Coronary artery (tissue), 2 donors: ENCODE measurements around the gene KIR2DL1.
"Not testable (repeated sequence)": the region's sequence is repeated elsewhere in the genome, so short reads cannot be mapped to it uniquely, and the experiment has no call there.

Source experiments
- DNase-seq: peaks from one replicate; pipeline ENCODE4 v3.0.0-alpha.2; 2017; ENCODE audit warnings: low spot score
- H3K27ac ChIP-seq, 2 donors: fragments of 200-600 bp; sonication (generic); one replicate each; pipeline ENCODE4 v1.5.1; 2016 to 2019
- H3K4me3 ChIP-seq: fragments of 200-600 bp; sonication (generic); 2 replicates; pipeline ENCODE4 v1.5.1; 2016; ENCODE audit warnings: mild to moderate bottlenecking, moderate library complexity
- TF ChIP-seq, protein P1 (sequence below): fragments of 200-600 bp; sonication (generic); IDR thresholded peaks from one replicate; pipeline ENCODE4 v1.5.1; 2019; ENCODE audit warnings: antibody characterized with exemption

The KIR2DL1 gene

GRCh38 chr19:54769646-54770045 lies at the start of gene KIR2DL1:
KIR2DL1 (plus strand) TSS chr19:54769793; CDS start chr19:54769851, 58 bp downstream.
- H3K4me3 ChIP-seq, H3K27ac ChIP-seq: not testable (repeated sequence)

GRCh38 chr19:54724142-54724541 lies 45.5 kb upstream of the KIR2DL1 start, which contains the start of gene KIR3DL3:
KIR3DL3 (plus strand) TSS chr19:54724442; CDS start chr19:54724497, 55 bp downstream.
- no peak within 1 kb of the TSS for H3K4me3 ChIP-seq
- no peak within 1 kb of the TSS for H3K27ac ChIP-seq
- TF ChIP-seq, protein P1, sequence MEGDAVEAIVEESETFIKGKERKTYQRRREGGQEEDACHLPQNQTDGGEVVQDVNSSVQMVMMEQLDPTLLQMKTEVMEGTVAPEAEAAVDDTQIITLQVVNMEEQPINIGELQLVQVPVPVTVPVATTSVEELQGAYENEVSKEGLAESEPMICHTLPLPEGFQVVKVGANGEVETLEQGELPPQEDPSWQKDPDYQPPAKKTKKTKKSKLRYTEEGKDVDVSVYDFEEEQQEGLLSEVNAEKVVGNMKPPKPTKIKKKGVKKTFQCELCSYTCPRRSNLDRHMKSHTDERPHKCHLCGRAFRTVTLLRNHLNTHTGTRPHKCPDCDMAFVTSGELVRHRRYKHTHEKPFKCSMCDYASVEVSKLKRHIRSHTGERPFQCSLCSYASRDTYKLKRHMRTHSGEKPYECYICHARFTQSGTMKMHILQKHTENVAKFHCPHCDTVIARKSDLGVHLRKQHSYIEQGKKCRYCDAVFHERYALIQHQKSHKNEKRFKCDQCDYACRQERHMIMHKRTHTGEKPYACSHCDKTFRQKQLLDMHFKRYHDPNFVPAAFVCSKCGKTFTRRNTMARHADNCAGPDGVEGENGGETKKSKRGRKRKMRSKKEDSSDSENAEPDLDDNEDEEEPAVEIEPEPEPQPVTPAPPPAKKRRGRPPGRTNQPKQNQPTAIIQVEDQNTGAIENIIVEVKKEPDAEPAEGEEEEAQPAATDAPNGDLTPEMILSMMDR: no peak

More at GRCh38 chr19:54769646-54770045, at the start of gene KIR2DL1:
- DNase-seq: not testable (repeated sequence)

GRCh38 chr19:54724644-54725043 lies 44.9 kb upstream of the KIR2DL1 start:
- TF ChIP-seq, protein P1: no peak
- Histone ChIP-seq H3K4me3 (no peak overlapping the region), H3K27ac (no peak overlapping the region)
- DNase-seq: no peak

More at GRCh38 chr19:54724142-54724541, 45.5 kb upstream of the KIR2DL1 start, which contains the start of gene KIR3DL3:
- no peak for DNase-seq

- TF ChIP-seq, protein P1: no peak
- no peak overlapping the region for H3K4me3 ChIP-seq
- H3K27ac ChIP-seq: no peak overlapping the region
- no peak for DNase-seq
Observed at GRCh38 chr19:54725321-54725720, 44.3 kb upstream of the KIR2DL1 start.

- TF ChIP-seq, protein P1: no peak
- H3K27ac ChIP-seq: no peak overlapping the region
Observed at GRCh38 chr19:54727562-54727961, 42.0 kb upstream of the KIR2DL1 start.

DNA sequence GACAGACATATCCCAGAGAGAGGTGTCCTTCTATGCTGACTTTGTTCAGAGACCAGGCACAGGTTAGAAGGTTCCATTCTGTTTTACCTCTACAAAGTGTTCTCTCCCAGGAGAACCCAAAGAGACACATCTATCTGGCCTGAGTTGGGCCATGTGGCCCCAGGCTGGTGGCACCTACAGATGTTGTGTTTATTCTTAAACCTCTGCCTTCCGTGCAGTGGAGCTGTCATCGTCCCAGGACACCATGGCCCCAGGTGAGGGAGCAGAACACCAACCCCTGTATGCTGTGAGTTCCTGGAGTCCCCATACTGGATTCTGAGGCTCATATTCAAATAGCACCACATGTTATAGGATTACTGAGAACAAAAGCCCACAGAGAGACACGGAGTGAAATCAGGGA lies 41.4 kb upstream of the KIR2DL1 start:
- H3K4me3 ChIP-seq: no peak overlapping the region
- no peak overlapping the region for H3K27ac ChIP-seq
- DNase-seq: peak; percentile 17
- TF ChIP-seq, protein P1: no peak

More at GRCh38 chr19:54727562-54727961, 42.0 kb upstream of the KIR2DL1 start:
- DNase-seq: peak; percentile 19
- no peak overlapping the region for H3K4me3 ChIP-seq

DNA sequence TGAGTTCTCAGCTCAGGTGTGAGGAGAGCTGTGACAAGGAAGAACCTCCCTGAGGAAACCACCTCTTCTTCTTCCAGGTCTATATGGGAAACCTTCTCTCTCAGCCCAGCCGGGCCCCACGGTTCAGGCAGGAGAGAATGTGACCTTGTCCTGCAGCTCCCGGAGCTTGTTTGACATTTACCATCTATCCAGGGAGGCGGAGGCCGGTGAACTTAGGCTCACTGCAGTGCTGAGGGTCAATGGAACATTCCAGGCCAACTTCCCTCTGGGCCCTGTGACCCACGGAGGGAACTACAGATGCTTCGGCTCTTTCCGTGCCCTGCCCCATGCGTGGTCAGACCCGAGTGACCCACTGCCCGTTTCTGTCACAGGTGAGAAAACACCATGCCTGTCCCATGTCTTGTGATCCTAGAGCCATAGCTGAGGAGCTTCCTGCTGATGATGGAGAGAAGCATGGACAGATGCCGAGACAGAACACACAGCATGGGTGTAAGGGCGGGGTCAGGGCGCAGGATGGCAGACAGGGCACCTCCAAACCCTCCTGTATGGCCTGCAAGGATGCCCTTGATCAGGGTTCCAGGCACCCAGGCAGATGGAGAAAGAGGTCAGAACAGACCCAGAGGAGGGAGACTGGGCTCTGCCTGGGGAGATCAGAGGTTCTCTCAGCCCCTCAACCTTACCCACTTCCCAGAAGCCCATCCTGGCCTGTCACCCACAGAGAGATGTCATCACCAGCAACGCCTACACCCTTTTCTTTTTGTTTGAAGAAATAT lies 40.0 kb upstream of the KIR2DL1 start:
- DNase-seq: peak; percentile 46
- Histone ChIP-seq H3K27ac (no peak overlapping the region), H3K4me3 (no peak overlapping the region)
- TF ChIP-seq, protein P1: no peak
